Type B pancreatic cell (in vitro differentiated cells): Measurements from ENCODE around the gene CAMKK1. TPM values are rescaled to one million over a fixed set of nuclear protein-coding genes. Genes with fewer than 3 reads are reported as not detected.
A peak's percentile ranks its signal among the peaks of the same experiment; 100 is the strongest.
"Not testable (repeated sequence)": the region's sequence is repeated elsewhere in the genome, so short reads cannot be mapped to it uniquely, and the experiment has no call there.

Experiments
- DNase-seq: peaks from one replicate; pipeline ENCODE4 v3.0.0; 2021; ENCODE audit warnings: mixed read lengths; ENCODE audit not compliant: unreplicated experiment; ENCODE audit errors: extremely low spot score
- H3K27ac Mint-ChIP-seq: 2 replicates; pipeline ENCODE4 v1.8.0; 2021; ENCODE audit warnings: mild to moderate bottlenecking, mixed read lengths
- H3K27me3 Mint-ChIP-seq: 2 replicates; pipeline ENCODE4 v1.8.0; 2021; ENCODE audit warnings: mixed read lengths
- H3K36me3 Mint-ChIP-seq: 2 replicates; pipeline ENCODE4 v1.8.0; 2021; ENCODE audit warnings: mixed read lengths
- H3K4me1 Mint-ChIP-seq: one replicate; pipeline ENCODE4 v1.8.0; 2021; ENCODE audit warnings: mixed read lengths; ENCODE audit not compliant: unreplicated experiment
- H3K4me3 Mint-ChIP-seq: 2 replicates; pipeline ENCODE4 v1.8.0; 2021; ENCODE audit warnings: mild to moderate bottlenecking, mixed read lengths
- H3K9me3 Mint-ChIP-seq: 2 replicates; pipeline ENCODE4 v1.8.0; 2021; ENCODE audit warnings: mixed read lengths
- total RNA-seq: library from RNA; stranded (reverse); gene quantifications from 2 replicates; pipeline ENCODE4 v1.2.1, GENCODE V29; 2021; ENCODE audit warnings: low replicate concordance
- TF ChIP-seq, protein P1 (sequence below): fragments of 200-600 bp; sonication (generic); conservative IDR thresholded peaks from 2 replicates; pipeline ENCODE4 v1.5.0; 2021; ENCODE audit warnings: antibody characterized with exemption, mild to moderate bottlenecking

Gene CAMKK1
- total RNA-seq, 1 donor from 2014 or later: 2.7 TPM

DNA sequence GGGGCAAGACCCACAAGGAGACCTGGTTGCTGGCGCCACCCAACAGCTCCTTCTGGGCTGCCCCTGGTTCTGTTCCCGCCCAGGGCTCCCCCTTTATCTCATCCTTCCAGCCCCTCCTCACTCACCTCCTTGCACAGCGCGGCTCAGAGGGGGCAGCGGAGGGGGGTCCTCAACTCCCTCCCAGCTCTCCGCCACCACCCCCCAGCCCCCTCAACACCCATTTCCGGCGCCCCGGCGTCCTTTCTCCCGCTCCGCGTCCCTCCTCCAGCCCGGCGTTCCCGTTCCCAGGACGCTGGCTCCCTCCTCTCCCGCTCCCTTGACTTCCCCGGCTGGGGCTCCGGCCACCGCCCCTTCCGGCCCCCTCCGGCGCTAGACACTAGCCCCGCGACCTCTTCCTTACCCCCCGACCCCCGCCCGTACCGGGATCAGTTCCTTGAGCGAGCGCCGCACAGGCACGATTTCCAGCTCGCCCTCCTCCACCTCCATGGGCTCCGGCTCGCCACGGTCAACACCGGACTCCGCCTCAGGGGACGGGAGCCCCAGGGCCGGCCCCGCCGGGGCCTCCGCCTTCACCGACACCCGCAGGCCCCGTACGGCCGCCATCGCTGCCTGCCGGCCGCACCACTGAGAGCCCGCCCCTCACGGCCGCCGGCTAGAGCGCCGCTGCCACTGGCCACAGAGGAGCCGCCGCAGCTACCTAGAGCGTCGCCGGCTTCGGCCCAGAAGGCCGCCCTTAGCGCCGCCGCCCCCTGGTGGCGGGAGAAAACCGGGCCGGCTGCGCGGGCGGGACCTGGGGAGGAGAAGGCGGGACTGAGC lies 47.0 kb downstream of the CAMKK1 start, which contains the start of gene NCBP3:
Gene NCBP3, minus strand, starts transcription at position 626 of the 816 bp plus-strand sequence. Its CDS starts 23 bp downstream, at position 603.
- TF ChIP-seq, protein P1, sequence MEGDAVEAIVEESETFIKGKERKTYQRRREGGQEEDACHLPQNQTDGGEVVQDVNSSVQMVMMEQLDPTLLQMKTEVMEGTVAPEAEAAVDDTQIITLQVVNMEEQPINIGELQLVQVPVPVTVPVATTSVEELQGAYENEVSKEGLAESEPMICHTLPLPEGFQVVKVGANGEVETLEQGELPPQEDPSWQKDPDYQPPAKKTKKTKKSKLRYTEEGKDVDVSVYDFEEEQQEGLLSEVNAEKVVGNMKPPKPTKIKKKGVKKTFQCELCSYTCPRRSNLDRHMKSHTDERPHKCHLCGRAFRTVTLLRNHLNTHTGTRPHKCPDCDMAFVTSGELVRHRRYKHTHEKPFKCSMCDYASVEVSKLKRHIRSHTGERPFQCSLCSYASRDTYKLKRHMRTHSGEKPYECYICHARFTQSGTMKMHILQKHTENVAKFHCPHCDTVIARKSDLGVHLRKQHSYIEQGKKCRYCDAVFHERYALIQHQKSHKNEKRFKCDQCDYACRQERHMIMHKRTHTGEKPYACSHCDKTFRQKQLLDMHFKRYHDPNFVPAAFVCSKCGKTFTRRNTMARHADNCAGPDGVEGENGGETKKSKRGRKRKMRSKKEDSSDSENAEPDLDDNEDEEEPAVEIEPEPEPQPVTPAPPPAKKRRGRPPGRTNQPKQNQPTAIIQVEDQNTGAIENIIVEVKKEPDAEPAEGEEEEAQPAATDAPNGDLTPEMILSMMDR: peak; percentile 98
- Mint-ChIP-seq H3K27me3 (peaks cover 3% of the 10 kb centered on the region), H3K4me1 (peaks cover 13% of the 10 kb centered on the region), H3K36me3 (peaks cover 8% of the 10 kb centered on the region), H3K27ac (peak within 1 kb of the TSS; percentile 91), H3K9me3 (no peaks in the 10 kb centered on the region), H3K4me3 (peak within 1 kb of the TSS; percentile 96)
- peak; percentile 95 for DNase-seq

DNA sequence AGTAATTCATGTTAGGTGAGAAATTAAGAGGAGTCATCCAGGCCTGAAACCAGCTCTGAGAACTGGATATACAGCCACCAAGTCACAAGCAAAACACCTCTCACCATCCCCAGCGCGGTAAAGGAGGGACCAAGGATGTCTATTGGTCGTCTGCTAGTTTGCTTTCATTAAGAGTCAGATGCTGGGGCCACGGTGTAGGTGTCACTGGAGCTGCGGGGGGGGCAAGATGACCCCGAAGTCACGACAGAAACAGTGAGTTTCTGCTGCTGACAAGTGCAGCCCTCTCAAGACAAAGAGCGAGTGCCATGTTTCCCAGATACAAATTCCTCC lies 47.6 kb downstream of the CAMKK1 start:
- Mint-ChIP-seq H3K27ac (peak overlapping the region; percentile 91), H3K9me3 (no peaks in the 10 kb centered on the region), H3K27me3 (peaks cover 3% of the 10 kb centered on the region)

DNA sequence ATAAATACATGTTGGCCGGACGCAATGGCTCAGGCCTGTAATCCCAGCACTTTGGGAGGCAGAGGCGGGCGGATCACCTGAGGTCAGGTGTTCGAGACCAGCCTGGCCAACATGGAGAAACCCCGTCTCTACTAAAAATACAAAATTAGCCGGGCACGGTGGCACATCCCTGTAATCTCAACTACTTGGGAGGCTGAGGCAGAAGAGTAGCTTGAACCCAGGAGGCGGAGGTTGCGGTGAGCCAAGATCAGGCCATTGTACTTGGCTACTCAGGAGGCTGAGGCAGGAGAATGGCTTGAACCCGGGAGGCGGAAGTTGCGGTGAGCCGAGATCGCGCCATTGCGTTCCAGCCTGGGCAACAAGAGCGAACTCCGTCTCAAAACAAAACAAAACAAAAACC lies 48.3 kb downstream of the CAMKK1 start:
- not testable (repeated sequence) for H3K27ac Mint-ChIP-seq
- peak overlapping the region; percentile 96 for H3K4me3 Mint-ChIP-seq

More for the DNA sequence above, 47.6 kb downstream of the CAMKK1 start:
- H3K4me3 Mint-ChIP-seq: peak overlapping the region; percentile 96
- H3K36me3 Mint-ChIP-seq: peaks cover 8% of the 10 kb centered on the region
- H3K4me1 Mint-ChIP-seq: peaks cover 13% of the 10 kb centered on the region
- TF ChIP-seq, protein P1: no peak
- no peak for DNase-seq

DNA sequence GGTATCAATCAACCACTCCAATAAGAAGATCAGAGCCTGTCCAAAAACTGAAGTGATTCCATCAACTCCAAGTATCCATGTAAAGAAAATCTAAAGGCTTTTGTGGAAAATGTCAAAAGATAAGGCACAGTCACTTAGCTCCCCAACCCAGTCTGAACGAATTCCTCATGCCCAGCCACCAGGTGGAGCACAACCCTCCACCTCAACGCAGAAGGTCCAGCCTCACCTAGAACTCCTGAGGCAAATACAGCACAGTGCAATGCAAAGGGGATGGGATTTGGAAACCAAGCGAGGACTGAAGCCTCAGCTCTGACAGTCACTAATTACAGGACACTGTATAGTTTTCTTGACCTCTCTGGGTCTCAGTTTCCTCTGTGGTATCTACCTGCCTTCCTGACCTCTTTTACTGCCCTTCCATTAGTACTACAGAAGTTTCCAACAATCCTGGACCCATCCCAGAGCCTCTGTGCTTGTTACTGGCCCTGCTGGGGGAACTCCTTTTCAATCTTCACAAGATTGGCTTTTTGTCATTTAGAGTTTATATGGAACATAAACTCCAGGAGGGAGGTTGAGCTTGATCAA lies 48.8 kb downstream of the CAMKK1 start:
- Mint-ChIP-seq H3K4me3 (peak overlapping the region; percentile 96), H3K4me1 (peaks cover 16% of the 10 kb centered on the region), H3K9me3 (no peaks in the 10 kb centered on the region), H3K27ac (peak overlapping the region; percentile 78), H3K27me3 (no peaks in the 10 kb centered on the region), H3K36me3 (peaks cover 14% of the 10 kb centered on the region)
- TF ChIP-seq, protein P1: peak; percentile 70
- no peak for DNase-seq

More for the DNA sequence above, 48.3 kb downstream of the CAMKK1 start:
- H3K27me3 Mint-ChIP-seq, DNase-seq, H3K9me3 Mint-ChIP-seq: not testable (repeated sequence)
- Mint-ChIP-seq H3K36me3 (peaks cover 13% of the 10 kb centered on the region), H3K4me1 (peaks cover 15% of the 10 kb centered on the region)

DNA sequence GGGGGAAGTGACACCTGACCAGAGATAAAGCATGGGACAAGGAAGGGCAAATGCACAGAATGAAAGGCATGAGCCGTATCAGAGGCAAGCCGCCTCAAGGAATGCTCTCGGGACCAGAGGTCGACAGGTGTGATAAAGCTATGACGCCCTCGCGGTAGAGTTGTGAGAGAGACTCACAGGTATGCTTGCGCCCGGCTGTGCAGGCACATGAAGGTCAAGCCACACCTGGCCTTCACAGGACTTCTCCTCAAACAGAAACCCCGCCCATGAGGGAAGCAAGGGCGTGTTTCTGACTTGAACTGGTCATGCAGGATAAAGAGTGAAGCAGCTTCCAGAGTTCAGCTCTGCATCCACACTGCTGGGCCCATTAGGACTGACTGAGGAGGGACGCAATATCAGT lies 54.6 kb downstream of the CAMKK1 start:
- TF ChIP-seq, protein P1: no peak
- peak overlapping the region; percentile 35 for H3K4me3 Mint-ChIP-seq
- peaks cover 23% of the 10 kb centered on the region for H3K36me3 Mint-ChIP-seq
- H3K27ac Mint-ChIP-seq: peak overlapping the region; percentile 94
- peaks cover 11% of the 10 kb centered on the region for H3K4me1 Mint-ChIP-seq
- H3K27me3 Mint-ChIP-seq: no peaks in the 10 kb centered on the region
- no peaks in the 10 kb centered on the region for H3K9me3 Mint-ChIP-seq
- no peak for DNase-seq

DNA sequence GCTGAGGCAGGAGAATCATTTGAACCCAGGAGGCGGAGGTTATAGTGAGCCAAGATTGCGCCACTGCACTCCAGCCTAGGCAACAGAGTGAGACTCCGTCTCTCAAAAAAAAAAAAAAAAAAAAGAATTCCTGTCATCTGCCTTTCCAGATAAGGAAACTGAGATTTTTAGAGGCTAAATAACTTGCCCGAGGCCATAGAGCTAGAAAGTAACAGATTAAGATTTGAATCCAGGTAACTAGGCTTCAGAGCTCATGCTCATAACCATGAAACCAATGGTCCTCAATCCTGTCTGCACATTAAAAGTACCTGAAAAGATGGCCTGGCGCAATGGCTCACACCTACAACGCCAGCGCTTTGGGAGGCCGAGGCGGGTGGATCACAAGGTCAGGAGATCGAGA lies 56.3 kb downstream of the CAMKK1 start:
- no peak overlapping the region for H3K4me3 Mint-ChIP-seq
- H3K27ac Mint-ChIP-seq: no peak overlapping the region

More for the DNA sequence above, 56.3 kb downstream of the CAMKK1 start:
- H3K4me1 Mint-ChIP-seq: peaks cover 11% of the 10 kb centered on the region
- peaks cover 23% of the 10 kb centered on the region for H3K36me3 Mint-ChIP-seq
- no peaks in the 10 kb centered on the region for H3K27me3 Mint-ChIP-seq
- TF ChIP-seq, protein P1: no peak
- no peaks in the 10 kb centered on the region for H3K9me3 Mint-ChIP-seq
- DNase-seq: no peak
